ENCODE measurements around the gene CRIM1. TPM values are rescaled to one million over a fixed set of nuclear protein-coding genes. Genes with fewer than 3 reads are reported as not detected.

CRIM1 gene
- total and polyA plus RNA-seq, 7 donors: 10.2 to 68.1 (median 53.1) TPM

DNA sequence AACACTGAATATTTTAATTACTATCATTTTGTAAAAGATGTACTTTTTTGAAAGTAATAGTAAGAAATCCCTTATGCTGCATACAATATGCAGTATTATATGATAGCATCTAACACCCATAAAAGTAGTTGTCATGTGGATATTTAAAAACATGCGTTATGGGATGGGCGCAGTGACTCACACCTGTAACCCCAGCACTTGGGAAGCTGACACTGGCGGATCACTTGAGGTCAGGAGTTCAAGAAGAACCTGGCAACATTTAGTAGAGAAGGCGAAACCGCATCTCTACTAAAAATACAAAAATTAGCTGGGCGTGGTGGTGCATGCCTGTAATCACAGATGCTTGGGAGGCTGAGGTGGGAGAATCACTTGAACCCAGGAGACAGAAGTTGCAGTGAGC lies 153.5 kb downstream of the CRIM1 start:
- no peak overlapping the region for H3K4me3 ChIP-seq
- TF ChIP-seq, protein P1, sequence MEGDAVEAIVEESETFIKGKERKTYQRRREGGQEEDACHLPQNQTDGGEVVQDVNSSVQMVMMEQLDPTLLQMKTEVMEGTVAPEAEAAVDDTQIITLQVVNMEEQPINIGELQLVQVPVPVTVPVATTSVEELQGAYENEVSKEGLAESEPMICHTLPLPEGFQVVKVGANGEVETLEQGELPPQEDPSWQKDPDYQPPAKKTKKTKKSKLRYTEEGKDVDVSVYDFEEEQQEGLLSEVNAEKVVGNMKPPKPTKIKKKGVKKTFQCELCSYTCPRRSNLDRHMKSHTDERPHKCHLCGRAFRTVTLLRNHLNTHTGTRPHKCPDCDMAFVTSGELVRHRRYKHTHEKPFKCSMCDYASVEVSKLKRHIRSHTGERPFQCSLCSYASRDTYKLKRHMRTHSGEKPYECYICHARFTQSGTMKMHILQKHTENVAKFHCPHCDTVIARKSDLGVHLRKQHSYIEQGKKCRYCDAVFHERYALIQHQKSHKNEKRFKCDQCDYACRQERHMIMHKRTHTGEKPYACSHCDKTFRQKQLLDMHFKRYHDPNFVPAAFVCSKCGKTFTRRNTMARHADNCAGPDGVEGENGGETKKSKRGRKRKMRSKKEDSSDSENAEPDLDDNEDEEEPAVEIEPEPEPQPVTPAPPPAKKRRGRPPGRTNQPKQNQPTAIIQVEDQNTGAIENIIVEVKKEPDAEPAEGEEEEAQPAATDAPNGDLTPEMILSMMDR (IDR thresholded peaks at IDR 0.05): no peak
- intact Hi-C loops (cut with DNase I): loop anchor here in 1 of 2 donors (5.0 kb wide), 1 partner anchor 152 kb away; the partner anchor contains the start of gene CRIM1
- no peaks in the 10 kb centered on the region for H3K9me3 ChIP-seq
- ATAC-seq (peak in 2 of 4 donors; percentile 51 to 68), DNase-seq (no peak)
- peaks cover 7 to 87% of the 10 kb centered on the region in 2 donors for H3K36me3 ChIP-seq (ENCODE audit: insufficient read depth in 1 of 2, low read depth in 1 of 2)
- H3K4me1 ChIP-seq: no peaks in the 10 kb centered on the region
- WGBS, 3 donors: 69 to 91% (median 84%) methylated on average over 6 of the region's 6 CpGs
- no peaks in the 10 kb centered on the region for H3K27me3 ChIP-seq (ENCODE audit: insufficient read depth in 3 of 3, low read length in 2 of 3)
- no peak overlapping the region for H3K27ac ChIP-seq

DNA sequence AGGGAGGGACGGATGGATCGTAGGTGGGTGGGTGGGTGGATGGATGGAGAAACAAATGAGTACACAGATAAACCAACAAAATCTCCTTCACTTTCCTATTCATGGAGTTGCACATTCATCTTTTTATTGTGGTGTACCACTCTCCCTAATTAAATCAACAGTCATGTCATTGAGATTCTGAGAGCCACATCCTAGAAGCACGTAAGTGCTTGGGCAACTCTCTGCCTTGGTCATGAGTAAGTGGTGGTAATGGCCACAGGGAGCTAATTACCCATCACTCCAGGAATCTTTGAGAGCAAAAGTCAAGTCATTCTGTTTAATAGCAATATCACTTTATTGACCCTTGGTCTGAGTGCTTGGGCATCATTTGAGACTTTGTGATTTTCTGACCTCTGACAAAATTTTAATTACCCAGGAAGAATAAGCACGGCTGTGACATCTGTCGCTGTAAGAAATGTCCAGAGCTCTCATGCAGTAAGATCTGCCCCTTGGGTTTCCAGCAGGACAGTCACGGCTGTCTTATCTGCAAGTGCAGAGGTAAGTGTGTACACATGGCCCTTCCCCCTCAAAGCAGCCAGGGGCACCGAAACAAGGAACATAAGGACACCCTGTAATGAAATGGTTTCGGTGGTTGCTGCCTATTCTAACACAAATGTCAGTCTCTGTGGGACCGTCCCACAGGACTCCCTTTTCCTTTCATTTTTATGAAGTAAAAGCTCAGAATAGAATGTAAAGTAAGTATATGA lies 156.5 kb downstream of the CRIM1 start:
- 87 to 93% (median 90%) methylated on average over 9 of the region's 9 CpGs for WGBS, 3 donors
- TF ChIP-seq, protein P1 (IDR thresholded peaks at IDR 0.05): no peak
- no peak for ATAC-seq
- no peaks in the 10 kb centered on the region for H3K4me1 ChIP-seq
- H3K4me3 ChIP-seq: no peak overlapping the region
- intact Hi-C loops (cut with DNase I): loop anchor here in 1 of 2 donors (10.0 kb wide), 1 partner anchor 153 kb away; no protein-coding TSS in a partner anchor
- no peak for DNase-seq
- H3K9me3 ChIP-seq: no peaks in the 10 kb centered on the region
- H3K27ac ChIP-seq: no peak overlapping the region
- peaks cover 11 to 92% of the 10 kb centered on the region in 2 donors for H3K36me3 ChIP-seq (ENCODE audit: insufficient read depth in 1 of 2, low read depth in 1 of 2)
- no peaks in the 10 kb centered on the region for H3K27me3 ChIP-seq (ENCODE audit: insufficient read depth in 3 of 3, low read length in 2 of 3)

DNA sequence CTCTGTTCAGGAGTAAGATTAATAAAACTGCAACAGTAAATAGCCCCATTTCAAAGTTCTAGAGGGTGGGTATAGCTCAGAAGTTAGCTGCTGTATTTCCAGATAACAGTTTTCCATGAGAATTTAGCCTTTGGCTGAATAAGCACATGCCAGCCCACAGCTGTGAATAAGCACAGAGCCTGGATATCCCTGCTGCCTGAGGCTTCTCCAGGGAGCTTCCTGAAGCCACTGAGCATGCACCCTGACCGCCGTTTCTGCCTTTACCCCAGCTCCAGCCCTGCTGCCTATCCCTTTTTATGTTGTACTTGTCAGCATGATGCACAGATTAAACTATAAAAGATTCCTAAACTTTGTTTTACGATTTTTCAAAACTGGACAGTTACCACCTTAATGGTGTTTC lies 157.1 kb downstream of the CRIM1 start:
- DNase-seq (no peak), ATAC-seq (no peak)
- 72 to 76% (median 73%) methylated on average over 3 of the region's 3 CpGs for whole genome bisulfite sequencing, 3 donors
- Histone ChIP-seq H3K27ac (no peak overlapping the region), H3K4me1 (no peaks in the 10 kb centered on the region), H3K4me3 (no peak overlapping the region), H3K36me3 (ENCODE audit: insufficient read depth in 1 of 2, low read depth in 1 of 2) (peaks cover 13 to 97% of the 10 kb centered on the region in 2 donors), H3K9me3 (no peaks in the 10 kb centered on the region), H3K27me3 (ENCODE audit: insufficient read depth in 3 of 3, low read length in 2 of 3) (no peaks in the 10 kb centered on the region)
- TF ChIP-seq, protein P1 (IDR thresholded peaks at IDR 0.05): no peak
- intact Hi-C loops (cut with DNase I): loop anchor here in 1 of 2 donors (10.0 kb wide), 1 partner anchor 152 kb away; no protein-coding TSS in a partner anchor

DNA sequence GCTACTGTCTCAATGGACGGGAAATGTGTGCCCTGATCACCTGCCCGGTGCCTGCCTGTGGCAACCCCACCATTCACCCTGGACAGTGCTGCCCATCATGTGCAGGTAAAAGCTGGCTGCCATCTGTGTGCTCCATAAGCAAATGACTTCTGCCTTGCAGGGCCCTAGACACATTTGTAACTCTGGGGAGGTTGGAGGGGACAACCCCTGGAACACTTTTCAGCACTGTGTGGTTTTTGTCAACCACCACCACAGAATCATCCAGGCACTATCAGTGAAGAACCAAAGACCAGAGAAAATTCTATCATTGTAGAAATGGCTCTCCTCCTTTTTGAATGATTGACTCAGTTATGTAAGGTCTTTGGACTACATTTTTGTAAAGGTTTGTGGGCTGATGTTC lies 158.1 kb downstream of the CRIM1 start:
- Histone ChIP-seq H3K27me3 (ENCODE audit: insufficient read depth in 3 of 3, low read length in 2 of 3) (no peaks in the 10 kb centered on the region), H3K27ac (no peak overlapping the region), H3K4me3 (no peak overlapping the region), H3K9me3 (no peaks in the 10 kb centered on the region), H3K36me3 (ENCODE audit: insufficient read depth in 1 of 2, low read depth in 1 of 2) (peaks cover 13 to 100% of the 10 kb centered on the region in 2 donors), H3K4me1 (no peaks in the 10 kb centered on the region)
- no peak for DNase-seq
- 92 to 96% (median 94%) methylated on average over 2 of the region's 2 CpGs for WGBS, 3 donors
- intact Hi-C loops (cut with DNase I): loop anchor here in 1 of 2 donors (10.0 kb wide), 1 partner anchor 151 kb away; no protein-coding TSS in a partner anchor
- TF ChIP-seq, protein P1 (IDR thresholded peaks at IDR 0.05): no peak
- no peak for ATAC-seq
